B cell (primary cell): ENCODE results near the gene AMZ1. TPM values are rescaled to one million over a fixed set of nuclear protein-coding genes. Genes with fewer than 3 reads are reported as not detected.

ENCODE experiments used
- ATAC-seq: fragments of 200-7000 bp; cut with Tn5 transposase; one replicate; pipeline ENCODE4 v1.10.0; 2021; ENCODE audit warnings: low read depth, mild to moderate bottlenecking, moderate number of reproducible peaks, moderate library complexity
- CTCF ChIA-PET: fragments of 350-600 bp; sonication (Branson Sonifier 250); formaldehyde crosslinking; loops from one replicate; lab custom pipeline; 2021; ENCODE audit warnings: antibody characterized with exemption, inconsistent platforms; lab: Charles Lee
- POLR2A ChIA-PET: fragments of 350-600 bp; sonication (Branson Sonifier 250); formaldehyde crosslinking; loops from one replicate; lab custom pipeline; 2021; ENCODE audit warnings: antibody characterized with exemption; lab: Charles Lee
- DNase-seq: peaks from one replicate; pipeline ENCODE4 v3.0.0; 2013
- H2AFZ ChIP-seq: 2 replicates; pipeline ENCODE4 v1.6.1; 2012; ENCODE audit warnings: mild to moderate bottlenecking, low read depth, low read length; ENCODE audit not compliant: insufficient read depth, poor library complexity, severe bottlenecking
- H3K27ac ChIP-seq, 2 donors: 1 replicate in 1 of 2; 2 replicates in 1 of 2; pipeline ENCODE4 v1.5.1; 2012 to 2013; ENCODE audit warnings: low read length in 2 of 2, mild to moderate bottlenecking in 2 of 2, moderate library complexity in 1 of 2
- H3K27me3 ChIP-seq, 4 experiments: fragments of 200-600 bp in 1 of 4; sonication (generic) in 1 of 4; replicated peaks in 1 of 4; 1 replicate in 2 of 4; 2 replicates in 2 of 4; pipeline versions ENCODE4 v1.6.1 to v1.7.0; 2013 to 2016; ENCODE audit warnings: low read length in 3 of 4, mild to moderate bottlenecking in 2 of 4, mixed read lengths in 1 of 4, moderate library complexity in 1 of 4; ENCODE audit not compliant: insufficient read depth in 4 of 4, control insufficient read depth in 3 of 4; ENCODE audit errors: control extremely low read depth in 1 of 4
- H3K36me3 ChIP-seq, 2 experiments: replicated peaks in 1 of 2; 1 replicate in 1 of 2; 2 replicates in 1 of 2; pipeline versions ENCODE4 v1.6.1 to v1.7.1; 2013; ENCODE audit warnings: low read length in 1 of 2; ENCODE audit not compliant: insufficient read depth in 2 of 2, control insufficient read depth in 1 of 2; ENCODE audit errors: control extremely low read depth in 1 of 2, extremely low read depth in 1 of 2
- H3K4me1 ChIP-seq, 2 donors: fragments of 200-600 bp in 1 of 2; sonication (generic) in 1 of 2; 1 replicate in 1 of 2; 2 replicates in 1 of 2; pipeline versions ENCODE4 v1.5.1 to v1.6.1; 2013 to 2017; ENCODE audit warnings: low read length in 2 of 2; ENCODE audit not compliant: control insufficient read depth in 2 of 2, insufficient read depth in 2 of 2
- H3K4me2 ChIP-seq: replicated peaks from 2 replicates; pipeline ENCODE3; 2012; ENCODE audit warnings: mild to moderate bottlenecking, low read depth, low read length; ENCODE audit not compliant: poor library complexity, severe bottlenecking
- H3K4me3 ChIP-seq, 5 experiments: fragments of 200-600 bp in 1 of 5; sonication (generic) in 1 of 5; 1 replicate in 3 of 5; 2 replicates in 2 of 5; pipeline versions ENCODE4 v1.5.1 to v1.7.0; 2011 to 2016; ENCODE audit warnings: low read length in 4 of 5, mild to moderate bottlenecking in 4 of 5, low read depth in 2 of 5, control low read depth in 1 of 5, moderate library complexity in 1 of 5; ENCODE audit not compliant: insufficient read depth in 1 of 5; ENCODE audit errors: control extremely low read depth in 1 of 5, extremely low read depth in 1 of 5
- H3K79me2 ChIP-seq: fragments of 200-600 bp; sonication (generic); one replicate; pipeline ENCODE4 v1.6.0; 2016; ENCODE audit warnings: low read length; ENCODE audit not compliant: control insufficient read depth, insufficient read depth
- H3K9ac ChIP-seq: fragments of 200-600 bp; sonication (generic); 2 replicates; pipeline ENCODE4 v1.6.1; 2017; ENCODE audit warnings: mild to moderate bottlenecking, low read length, moderate library complexity
- H3K9me3 ChIP-seq, 3 donors: one replicate each; pipeline versions ENCODE4 v1.6.1 to v1.7.1; 2013; ENCODE audit warnings: low read length in 2 of 3; ENCODE audit not compliant: control insufficient read depth in 2 of 3, insufficient read depth in 1 of 3; ENCODE audit errors: control extremely low read depth in 1 of 3
- H4K20me1 ChIP-seq: 2 replicates; pipeline ENCODE4 v1.6.0; 2012; ENCODE audit warnings: mild to moderate bottlenecking, low read length; ENCODE audit not compliant: insufficient read depth, control insufficient read depth, poor library complexity, severe bottlenecking
- H3K27ac Mint-ChIP-seq: one replicate; pipeline ENCODE4 v1.8.0; 2021; ENCODE audit warnings: mixed read lengths
- H3K27me3 Mint-ChIP-seq: one replicate; pipeline ENCODE4 v1.8.0; 2021; ENCODE audit warnings: mixed read lengths
- H3K4me1 Mint-ChIP-seq: one replicate; pipeline ENCODE4 v1.8.0; 2021; ENCODE audit warnings: mixed read lengths
- H3K4me3 Mint-ChIP-seq: one replicate; pipeline ENCODE4 v1.8.0; 2021; ENCODE audit warnings: mixed read lengths
- H3K9me3 Mint-ChIP-seq: one replicate; pipeline ENCODE4 v1.8.0; 2022; ENCODE audit warnings: mixed read lengths; ENCODE audit not compliant: insufficient read depth
- EZH2 ChIP-seq: IDR thresholded peaks from 2 replicates; pipeline ENCODE4 v1.6.1; 2012; ENCODE audit warnings: borderline replicate concordance, low read depth, mild to moderate bottlenecking, moderate library complexity, low read length; ENCODE audit not compliant: insufficient read depth, poor library complexity, severe bottlenecking
- WGBS: methylation state at CpG from one replicate; pipeline ENCODE4 v1.1.5; 2013; ENCODE audit warnings: missing lambda C conversion rate; ENCODE audit not compliant: insufficient coverage; 5-methylcytosine and 5-hydroxymethylcytosine counted together
- intact Hi-C: fragments of 100-400 bp; cut with micrococcal nuclease; formaldehyde crosslinking; loops from one replicate; pipeline ENCODE4 v1.10.0; 2022
- polyA plus RNA-seq: library from polyadenylated mRNA; depleted of rRNA; stranded (reverse); fragments of >200 nt; gene quantifications from 2 replicates; pipeline ENCODE4 v1.2.3, GENCODE V29; 2012
- total RNA-seq, 2 donors: library from RNA; stranded (reverse); fragments of 120-200 nt in 1 of 2; gene quantifications; 1 replicate in 1 of 2; 2 replicates in 1 of 2; pipeline versions ENCODE4 v1.2.3 to v1.2.4, GENCODE V29; 2013 to 2022
- TF ChIP-seq, protein P1 (sequence below): fragments of 200-600 bp; IDR thresholded peaks from one replicate; pipeline ENCODE4 v1.8.0; 2022; ENCODE audit warnings: antibody characterized with exemption, mild to moderate bottlenecking

Gene AMZ1
- total and polyA plus RNA-seq, 2 donors (not counting 1 experiment from before 2014, with no cell fraction given): 0.73 to 13.2 TPM

DNA sequence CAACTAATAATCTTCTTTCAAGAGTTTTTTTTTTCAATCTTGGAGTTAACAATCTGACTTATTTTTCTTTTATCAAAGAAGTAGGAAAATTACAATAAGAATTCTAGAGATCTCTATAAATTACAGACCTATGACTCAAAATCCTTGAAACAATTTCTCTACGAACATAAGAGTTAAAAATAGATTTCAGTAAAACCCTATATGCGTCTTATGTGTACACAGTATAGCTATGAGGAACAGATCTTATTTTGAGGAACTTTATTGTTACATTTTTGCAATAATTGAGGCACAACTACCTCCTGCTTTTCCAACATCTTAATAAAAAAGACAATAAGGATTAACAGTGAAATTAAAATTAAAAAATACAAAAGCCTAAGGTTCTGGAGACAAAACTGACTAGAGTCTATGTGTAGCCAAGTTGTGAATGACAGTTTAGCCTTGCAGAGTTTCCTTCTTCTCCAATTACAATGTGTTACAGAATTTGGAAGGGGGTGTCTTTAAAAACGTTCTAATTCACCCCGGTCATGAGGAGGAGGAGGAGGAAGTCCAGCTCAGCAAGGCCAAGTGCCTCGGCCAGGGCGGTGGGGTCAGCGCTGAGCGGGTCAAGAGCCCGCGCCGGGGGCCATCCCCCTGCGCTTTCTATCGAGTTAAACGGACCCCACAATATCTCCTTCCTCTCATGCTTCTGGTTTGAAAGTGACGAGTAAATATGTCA lies 40.5 kb downstream of the AMZ1 start:
- Histone ChIP-seq H3K36me3 (peaks cover 0 to 63% of the 10 kb centered on the region in 2 experiments), H2AFZ (no peak overlapping the region), H4K20me1 (peaks cover 40% of the 10 kb centered on the region), H3K4me1 (peaks cover 0 to 8% of the 10 kb centered on the region in 2 donors), H3K4me2 (no peak overlapping the region), H3K27ac (no peak overlapping the region), H3K4me3 (no peak overlapping the region), H3K27me3 (no peaks in the 10 kb centered on the region), H3K9ac (no peak overlapping the region), H3K79me2 (peaks cover 6% of the 10 kb centered on the region), H3K9me3 (no peaks in the 10 kb centered on the region)
- Mint-ChIP-seq H3K9me3 (no peaks in the 10 kb centered on the region), H3K27me3 (no peaks in the 10 kb centered on the region), H3K4me1 (peaks cover 17% of the 10 kb centered on the region), H3K4me3 (no peak overlapping the region), H3K27ac (no peak overlapping the region)
- no peak for DNase-seq
- whole genome bisulfite sequencing: 80% methylated on average over 2 of the region's 15 CpGs
- POLR2A ChIA-PET: interaction anchor here (0.6 kb wide), 1 partner anchor 8 kb away, joined by 4 read pairs; no protein-coding TSS in a partner anchor
- intact Hi-C loops: no loop called here
- ATAC-seq: no peak
- TF ChIP-seq, protein P1, sequence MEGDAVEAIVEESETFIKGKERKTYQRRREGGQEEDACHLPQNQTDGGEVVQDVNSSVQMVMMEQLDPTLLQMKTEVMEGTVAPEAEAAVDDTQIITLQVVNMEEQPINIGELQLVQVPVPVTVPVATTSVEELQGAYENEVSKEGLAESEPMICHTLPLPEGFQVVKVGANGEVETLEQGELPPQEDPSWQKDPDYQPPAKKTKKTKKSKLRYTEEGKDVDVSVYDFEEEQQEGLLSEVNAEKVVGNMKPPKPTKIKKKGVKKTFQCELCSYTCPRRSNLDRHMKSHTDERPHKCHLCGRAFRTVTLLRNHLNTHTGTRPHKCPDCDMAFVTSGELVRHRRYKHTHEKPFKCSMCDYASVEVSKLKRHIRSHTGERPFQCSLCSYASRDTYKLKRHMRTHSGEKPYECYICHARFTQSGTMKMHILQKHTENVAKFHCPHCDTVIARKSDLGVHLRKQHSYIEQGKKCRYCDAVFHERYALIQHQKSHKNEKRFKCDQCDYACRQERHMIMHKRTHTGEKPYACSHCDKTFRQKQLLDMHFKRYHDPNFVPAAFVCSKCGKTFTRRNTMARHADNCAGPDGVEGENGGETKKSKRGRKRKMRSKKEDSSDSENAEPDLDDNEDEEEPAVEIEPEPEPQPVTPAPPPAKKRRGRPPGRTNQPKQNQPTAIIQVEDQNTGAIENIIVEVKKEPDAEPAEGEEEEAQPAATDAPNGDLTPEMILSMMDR: no peak
- no peak for TF ChIP-seq EZH2
- CTCF ChIA-PET: interaction anchor here (1.5 to 2.2 kb wide), 2 partner anchors 10 to 58 kb away, joined by 4 to 7 read pairs; no protein-coding TSS in a partner anchor
